Activated CD4-positive, alpha-beta T cell treated with anti-CD3 and anti-CD28 coated beads for 48 hours (primary cell): Measurements from ENCODE around the gene PDXDC1.
A peak's percentile ranks its signal among the peaks of the same experiment; 100 is the strongest.
"Not testable (repeated sequence)": the region's sequence is repeated elsewhere in the genome, so short reads cannot be mapped to it uniquely, and the experiment has no call there.

ENCODE experiments used
- DNase-seq: peaks from one replicate; pipeline ENCODE4 v3.0.0-alpha.2; 2020

Gene PDXDC1

DNA sequence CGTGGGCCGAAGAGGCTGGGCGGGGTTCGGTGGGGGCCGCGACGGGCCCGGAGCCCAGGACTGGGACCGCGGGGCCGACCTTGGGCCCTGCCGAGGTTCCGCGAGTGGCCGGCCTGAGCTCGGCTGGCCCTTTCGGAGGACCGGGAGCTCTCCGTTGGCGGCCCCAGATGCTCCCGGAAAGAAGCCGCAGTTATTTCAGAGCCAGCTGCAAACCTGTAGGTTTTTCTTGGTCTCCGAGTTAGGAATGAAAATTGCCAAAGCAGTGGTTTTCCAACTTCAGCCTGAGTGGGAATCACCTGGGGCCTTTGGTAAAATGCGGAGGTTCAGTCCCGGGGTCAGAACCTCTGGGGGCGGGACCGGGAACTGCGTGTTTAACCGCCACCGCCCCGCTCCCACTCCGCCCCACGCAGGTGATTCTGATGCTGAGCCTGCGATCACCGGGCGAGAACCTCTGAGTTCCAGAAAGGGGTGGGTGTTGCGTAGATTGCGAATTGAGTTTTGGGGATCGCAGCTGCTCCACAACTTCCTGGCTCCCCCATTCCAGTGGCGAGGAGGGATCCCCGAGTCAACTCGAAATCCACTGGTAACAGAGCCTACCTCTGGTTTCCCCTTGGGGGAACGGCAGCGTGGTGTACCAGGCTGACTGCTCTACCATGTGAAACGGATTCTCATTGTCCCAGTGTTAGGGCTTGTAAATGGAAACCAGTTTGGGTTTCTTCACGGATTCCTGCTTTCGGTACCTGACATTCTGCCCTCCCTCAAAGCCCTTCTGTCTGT is 780 bp downstream of the PDXDC1 start:
- peak; percentile 64 for DNase-seq

DNA sequence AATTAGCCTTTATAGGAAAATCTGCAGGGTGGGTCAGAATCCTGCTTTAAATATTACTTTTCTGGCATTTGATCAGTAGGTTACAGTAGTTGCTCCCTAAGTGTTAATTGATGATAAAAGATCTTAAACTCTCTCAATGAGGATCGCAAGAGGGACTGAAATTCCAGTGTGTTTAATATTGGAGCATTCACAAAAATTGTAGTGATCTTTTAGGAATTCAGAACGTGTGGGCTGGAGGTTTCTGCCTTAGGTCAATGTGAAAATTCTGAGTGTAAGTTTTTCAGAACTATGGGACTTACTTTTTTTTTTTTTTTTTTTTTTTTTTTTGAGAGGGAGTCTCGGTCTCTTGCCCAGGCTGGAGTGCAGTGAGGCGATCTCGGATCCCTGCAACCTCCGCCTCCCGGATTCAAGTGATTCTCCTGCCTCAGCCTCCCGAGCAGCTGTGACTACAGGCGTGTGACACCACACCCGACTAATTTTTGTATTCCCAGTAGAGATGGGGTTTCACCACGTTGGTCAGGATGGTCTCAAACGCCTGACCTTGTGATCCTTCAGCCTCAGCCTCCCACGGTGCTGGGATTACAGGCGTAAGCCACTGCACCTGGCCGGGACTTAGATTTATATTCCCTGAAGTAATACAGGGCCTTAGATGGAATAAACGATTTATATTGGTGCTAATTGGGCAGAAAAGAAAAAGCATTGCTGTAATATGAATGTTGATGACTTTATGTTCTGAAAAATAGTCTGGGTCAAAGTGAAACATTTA is 2.3 kb downstream of the PDXDC1 start:
- not testable (repeated sequence) for DNase-seq

DNA sequence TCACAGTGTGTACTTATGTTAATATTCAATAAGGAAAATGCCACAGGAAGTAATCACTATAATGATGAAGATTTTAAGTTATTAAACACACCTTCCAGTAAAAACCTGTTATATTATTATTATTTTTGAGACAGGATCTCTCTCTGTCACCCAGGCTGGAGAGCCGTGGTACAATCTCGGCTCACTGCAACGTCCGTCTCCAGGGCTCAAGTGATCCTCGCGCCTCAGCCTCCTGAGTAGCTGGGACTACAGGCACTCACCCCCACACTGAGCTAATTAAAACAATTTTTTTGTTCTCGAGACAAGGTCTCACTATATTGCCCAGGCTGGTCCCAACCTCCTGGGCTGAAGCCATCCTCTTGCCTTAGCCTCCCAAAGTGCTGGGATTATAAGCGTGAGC is 3.5 kb downstream of the PDXDC1 start:
- DNase-seq: not testable (repeated sequence)

DNA sequence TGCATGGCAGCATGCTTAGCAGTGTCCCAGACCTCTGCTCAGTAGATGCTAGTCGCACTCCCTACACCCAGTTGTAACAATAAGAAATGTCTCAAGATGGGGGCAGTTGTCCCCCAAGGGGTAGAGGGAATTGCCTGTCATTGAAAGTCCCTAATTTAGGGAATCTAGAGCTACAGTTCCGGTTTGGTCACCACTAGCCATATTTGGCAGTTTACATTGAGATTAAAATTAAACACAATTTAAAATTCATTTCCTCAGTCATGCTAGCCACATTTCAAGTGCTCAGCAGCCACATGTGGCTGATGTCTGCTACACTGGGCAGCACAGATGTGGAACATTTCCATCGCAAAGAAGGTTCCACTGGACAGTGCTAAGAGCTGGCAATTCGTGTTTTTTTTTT is 4.1 kb downstream of the PDXDC1 start:
- DNase-seq: not testable (repeated sequence)

DNA sequence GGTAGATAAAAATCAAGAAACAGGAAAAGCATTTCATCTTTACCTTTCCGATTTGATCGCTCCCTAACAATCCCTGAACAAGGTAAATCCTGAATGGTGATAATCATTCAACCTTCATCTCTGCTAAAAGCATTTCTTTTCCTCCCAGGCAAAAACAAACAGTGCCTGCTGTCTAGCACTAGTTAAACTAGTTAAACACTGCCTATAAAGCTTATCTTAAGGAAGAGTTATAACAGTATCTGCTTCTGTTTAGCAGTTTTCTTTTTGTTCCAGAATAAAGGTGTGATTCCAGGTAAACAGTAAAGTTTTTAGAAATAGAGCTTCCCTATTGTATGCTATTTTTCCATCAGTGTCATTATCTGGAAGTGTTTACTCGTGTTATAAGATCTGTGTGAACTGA is 6.4 kb downstream of the PDXDC1 start:
- DNase-seq: not testable (repeated sequence)

DNA sequence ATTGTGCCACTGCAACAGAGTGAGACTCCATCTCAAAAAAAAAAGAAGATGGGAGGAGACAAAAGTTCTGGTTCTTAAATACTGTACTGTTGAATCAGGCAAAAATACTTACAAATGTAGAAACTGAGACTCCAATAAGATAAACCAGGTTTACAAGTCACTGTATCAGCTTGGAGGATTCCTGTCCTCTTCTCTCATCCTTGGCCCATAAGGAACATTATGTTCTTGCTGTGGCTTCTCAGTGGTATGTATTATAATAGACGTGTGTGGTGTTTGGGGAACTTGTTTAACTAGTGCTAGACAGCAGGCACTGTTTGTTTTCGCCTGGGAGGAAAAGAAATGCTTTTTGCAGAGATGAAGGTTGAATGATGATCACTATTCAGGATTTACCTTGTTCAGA is 7.7 kb downstream of the PDXDC1 start:
- DNase-seq: not testable (repeated sequence)

DNA sequence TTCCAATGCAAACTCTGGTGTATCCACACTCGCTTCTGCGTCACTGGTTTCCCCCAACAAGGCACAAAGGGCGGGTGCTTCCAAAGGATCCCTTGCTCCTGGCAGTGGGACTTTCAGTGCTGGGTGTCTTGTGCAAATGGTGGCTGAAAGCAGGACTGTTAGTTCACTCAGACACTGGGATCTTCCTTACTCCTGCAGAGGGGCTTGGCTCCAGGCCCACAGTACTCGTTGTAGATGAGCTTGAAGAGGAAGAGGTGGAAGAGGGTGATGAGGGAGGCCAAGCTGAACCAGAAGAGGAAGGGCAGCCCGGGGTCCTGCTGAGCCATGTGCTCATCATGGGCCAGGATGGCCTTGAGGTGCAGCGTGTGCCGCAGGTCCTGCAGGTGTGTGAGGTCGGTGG is 13.3 kb downstream of the PDXDC1 start:
- not testable (repeated sequence) for DNase-seq

DNA sequence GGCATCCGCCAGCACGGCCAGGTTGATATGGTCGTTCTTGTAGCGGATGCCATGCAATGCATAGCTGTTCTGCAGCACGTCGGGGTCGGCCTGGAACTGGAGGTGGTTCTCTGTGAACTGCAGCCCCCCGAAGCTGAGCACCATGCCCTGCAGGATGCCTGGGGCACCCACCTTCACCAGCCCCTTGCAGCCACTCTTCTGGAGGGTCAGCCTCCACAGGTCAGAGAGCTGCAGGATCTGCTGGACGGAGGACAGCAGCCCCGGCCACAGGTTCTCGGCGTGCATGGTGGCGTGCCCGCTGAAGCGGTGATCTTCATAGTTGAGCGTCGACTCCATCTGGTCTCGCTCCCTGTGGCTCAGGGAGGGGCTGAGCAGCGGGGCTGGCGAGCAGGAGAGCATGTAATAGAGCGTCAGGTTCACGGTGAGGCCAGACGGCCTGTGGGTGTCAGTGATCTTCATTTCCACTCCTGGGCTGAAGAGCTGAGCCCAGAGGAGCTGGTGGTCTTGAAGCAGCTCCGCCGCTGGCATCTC is 13.9 kb downstream of the PDXDC1 start:
- not testable (repeated sequence) for DNase-seq

DNA sequence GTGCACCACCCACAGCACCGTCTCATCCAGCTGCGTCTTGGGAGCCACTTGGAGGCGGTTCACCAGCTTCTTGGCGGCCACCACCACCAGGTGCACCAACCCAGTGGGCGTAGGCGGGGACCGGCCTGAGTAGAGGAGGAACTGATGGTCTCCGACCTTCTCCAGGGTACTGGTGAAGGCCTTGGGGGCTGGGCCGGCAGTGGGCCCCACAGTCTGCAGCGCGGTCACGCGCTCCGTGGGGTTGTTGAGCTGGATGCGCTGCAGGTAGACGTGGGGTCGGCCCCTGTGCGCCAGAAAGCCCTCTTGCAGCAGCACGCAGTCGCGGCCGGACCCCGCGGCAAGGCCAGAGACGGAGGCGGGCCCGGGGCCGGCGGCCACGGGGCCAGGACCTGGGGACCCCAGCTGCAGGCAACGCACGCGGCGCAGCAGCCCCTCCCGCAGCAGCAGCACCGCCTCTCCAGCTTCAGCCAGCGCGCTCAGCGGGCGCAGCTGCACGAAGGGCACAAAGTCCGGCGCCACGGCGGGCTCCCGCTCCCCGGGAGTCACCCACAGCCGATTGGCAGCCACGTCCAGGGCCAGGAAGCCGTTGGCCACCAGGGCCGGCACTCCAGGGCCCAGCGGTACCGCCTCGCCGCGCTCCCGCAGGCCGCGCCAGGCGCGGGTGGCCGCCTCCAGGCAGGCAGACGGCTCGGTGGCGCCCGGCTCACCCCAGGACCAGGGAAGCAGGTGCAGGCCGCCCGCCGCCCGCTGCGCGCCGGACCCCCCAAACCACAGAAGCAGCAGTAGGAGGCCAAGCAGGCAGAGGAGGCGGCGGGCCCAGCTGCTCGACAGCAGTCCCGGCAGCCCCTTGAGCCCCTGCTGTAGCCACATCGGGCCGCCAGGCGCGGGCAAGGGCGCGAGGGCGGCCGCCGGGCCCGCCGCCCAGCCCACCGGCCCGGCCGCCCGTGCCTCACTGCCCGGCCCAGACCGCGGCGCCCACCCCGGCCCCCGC is 14.8 kb downstream of the PDXDC1 start:
- DNase-seq: not testable (repeated sequence)

DNA sequence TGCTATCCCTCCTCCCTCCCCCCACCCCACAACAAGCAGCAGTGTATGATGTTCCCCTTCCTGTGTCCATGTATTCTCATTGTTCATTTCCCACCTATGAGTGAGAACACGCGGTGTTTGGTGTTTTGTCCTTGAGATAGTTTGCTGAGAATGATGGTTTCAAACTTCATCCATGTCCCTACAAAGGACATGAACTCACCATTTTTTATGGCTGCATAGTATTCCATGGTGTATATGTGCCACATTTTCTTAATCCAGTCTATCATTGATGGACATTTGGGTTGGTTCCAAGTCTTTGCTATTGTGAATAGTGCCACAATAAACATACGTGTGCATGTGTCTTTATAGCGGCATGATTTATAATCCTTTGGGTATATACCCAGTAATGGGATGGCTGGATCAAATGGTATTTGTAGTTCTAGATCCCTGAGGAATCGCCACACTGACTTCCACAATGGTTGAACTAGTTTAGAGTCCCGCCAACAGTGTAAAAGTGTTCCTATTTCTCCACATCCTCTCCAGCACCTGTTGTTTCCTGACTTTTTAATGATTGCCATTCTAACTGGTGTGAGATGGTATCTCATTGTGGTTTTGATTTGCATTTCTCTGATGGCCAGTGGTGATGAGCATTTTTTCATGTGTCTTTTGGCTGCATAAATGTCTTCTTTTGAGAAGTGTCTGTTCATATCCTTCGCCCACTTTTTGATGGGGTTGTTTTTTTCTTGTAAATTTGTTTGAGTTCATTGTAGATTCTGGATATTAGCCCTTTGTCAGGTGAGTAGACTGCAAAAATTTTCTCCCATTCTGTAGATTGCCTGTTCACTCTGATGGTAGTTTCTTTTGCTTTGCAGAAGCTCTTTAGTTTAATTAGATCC is 18.7 kb downstream of the PDXDC1 start:
- DNase-seq: not testable (repeated sequence)

DNA sequence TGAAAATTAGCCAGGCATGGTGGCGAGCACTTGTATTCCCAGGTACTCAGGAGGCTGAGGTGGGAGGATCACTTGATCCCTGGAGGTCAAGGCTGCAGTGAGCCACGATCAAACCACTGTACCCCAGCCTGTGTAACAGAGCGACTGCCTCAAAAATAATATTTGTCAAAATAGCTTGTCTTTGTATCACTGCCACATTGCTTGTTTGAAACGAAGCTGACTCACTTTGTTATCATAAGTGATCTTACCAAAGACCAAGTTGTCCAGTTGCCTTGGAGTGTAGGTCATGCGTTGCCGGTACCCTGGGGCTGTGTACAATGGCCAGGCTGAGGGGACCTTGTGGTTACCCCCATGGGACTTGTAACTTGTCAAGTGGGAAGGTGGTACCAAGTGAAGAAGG is 21.9 kb downstream of the PDXDC1 start:
- DNase-seq: not testable (repeated sequence)

DNA sequence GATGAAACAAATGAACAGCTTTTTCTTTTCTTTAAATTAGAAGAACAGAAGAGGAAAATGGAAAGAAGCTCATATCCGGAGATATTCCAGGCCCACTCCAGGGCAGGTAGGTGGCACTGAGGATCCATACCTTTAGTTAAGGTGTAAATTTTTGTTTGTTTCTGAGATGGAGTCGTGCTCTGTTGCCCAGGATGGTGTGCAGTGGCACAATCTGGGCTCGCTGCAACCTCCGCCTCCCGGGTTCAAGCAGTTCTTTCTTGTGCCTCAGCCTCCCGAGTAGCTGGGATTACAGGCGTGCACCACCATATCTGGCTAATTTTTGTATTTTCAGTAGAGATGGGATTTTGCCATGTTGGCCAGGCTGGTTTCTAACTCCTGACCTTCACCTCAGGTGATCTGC is 23.5 kb downstream of the PDXDC1 start:
- not testable (repeated sequence) for DNase-seq

DNA sequence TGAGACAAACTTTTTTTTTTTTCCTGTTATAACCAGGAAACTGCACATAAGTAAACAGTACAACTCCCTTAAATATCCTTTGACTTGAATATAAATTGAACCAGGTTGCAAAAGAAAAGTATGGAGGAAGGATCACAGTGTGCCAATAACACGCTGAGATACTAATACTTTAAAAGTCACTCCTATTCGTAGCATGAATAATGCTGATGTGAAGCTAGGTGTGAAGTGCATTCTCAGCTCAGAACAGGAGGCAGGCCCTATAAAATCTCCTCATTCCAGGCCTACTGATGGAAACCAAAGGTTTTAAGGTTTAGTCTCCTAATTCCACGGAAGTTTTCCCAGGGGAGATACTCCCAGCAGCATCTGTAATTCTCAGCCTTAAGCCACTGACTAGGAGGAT is 25.0 kb downstream of the PDXDC1 start:
- not testable (repeated sequence) for DNase-seq

DNA sequence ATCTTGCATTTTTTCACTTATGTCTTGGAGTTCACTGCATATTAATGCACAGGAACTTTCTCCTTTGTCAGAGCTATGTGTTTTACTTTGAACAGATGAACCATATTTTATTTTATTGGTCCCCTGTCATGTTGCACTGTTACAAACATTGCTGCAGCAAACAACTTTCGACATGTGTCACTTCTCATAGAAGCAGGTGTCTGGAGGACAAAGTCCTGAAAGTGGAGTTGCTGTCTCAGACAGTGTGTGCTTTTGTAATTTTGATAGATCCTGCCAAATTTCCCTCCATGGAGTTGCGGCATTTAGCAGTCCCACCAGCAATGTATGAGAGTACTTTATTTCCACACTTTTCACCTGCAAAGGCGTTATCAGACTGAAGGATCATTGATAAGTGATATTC is 27.6 kb downstream of the PDXDC1 start:
- not testable (repeated sequence) for DNase-seq

DNA sequence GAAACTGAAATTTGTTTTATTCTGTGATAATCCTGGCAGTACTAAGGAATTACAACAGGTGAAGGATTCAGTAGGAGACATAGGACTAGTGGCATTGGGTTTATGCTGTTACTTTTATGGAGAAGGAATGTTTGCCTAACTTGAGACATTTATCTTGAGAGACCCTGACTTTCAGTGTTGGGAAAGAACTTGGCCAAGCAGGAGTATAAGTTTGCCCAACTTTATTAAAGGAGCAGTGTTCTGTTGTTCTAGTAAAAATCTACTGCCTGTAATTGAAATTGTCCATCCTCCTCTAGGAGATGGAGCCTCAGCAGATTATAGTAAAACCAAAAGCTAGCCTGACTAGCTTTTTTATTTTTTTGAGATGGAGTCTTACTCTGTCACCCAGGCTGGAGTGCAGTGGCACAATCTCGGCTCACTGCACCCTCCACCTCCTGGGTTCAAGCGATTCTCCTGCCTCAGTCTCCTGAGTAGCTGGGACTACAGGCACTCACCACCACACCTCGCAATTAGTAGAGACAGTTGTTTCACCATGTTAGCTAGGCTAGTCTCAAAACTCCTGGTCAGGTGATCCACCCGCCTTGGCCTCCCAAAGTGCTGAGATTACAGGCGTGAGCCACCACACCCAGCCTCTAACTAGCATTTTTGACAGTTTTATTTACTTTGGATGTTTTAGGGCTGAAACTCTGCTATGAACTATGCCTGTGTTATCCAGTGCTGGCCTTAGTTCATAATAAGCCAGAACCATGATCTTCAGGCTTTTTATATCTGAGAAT is 30.7 kb downstream of the PDXDC1 start:
- DNase-seq: not testable (repeated sequence)

DNA sequence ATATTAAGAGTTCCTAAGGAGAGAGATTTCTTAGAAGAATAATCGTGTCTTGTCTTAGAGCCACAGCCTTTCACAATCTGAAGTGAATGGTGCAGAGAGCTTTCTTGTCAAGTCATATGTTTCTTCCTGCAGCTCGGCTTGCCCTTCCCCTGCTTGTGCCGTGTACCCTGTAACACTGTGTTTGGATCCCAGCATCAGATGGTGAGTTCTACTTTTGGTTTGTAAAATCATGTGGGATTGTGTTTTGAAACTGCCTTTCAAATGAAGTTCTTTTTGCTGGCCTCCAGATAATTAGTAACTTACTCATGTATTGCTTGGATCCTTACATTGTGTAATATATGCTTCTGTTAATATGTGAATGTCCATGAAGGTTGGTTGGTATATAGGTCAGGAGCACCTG is 33.8 kb downstream of the PDXDC1 start:
- not testable (repeated sequence) for DNase-seq

DNA sequence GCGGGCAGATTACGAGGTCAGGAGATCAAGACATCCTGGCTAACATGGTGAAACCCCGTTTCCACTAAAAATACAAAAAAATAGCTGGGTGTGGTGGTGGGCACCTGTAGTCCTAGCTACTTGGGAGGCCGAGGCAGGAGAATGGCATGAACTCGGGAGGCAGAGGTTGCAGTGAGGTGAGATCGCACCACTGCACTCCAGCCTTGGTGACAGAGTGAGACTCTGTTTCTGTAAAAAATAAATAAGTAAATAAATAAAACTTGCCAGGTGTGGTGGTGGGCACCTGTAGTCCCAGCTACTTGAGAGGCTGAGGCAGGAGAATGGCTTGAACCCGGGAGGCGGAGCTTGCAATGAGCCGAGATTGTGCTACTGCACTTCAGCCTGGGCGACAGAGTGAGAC is 38.1 kb downstream of the PDXDC1 start:
- not testable (repeated sequence) for DNase-seq

DNA sequence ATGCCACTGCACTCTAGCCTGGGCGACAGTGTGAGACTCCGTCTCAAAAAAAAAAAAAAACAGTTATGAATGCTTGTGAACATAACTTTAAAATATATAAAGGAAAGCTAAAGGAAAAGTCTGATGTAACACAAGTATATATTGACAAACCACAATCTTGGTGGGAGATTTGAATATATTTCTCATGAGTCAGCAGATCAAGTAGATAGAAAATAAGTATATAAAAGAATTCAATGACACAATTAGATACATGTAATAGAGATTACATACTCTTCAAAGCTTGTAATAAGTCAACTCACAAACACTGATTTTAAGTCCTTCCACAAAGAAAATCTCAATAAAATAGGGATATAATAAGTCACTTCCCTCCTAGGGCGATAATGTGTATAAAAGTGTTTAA is 40.8 kb downstream of the PDXDC1 start:
- not testable (repeated sequence) for DNase-seq

DNA sequence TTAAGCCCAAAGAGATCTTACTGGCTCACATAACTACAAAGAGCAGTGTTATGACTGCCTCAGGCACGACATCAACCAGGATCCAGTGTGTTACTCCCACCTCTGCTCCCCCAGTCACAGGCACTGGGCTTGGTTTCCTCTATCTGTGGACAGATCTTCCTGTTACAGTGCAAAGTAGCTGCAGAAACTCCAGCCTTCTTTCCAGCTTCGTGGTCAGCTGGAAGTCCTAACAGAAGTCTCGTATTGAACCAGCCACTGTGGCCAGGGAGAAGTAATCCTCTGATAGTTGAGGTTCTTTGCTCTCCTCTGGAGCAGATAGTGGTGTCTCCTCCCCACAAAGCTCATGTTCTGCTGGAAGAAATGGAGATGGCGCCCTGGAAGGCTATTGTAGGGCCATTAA is 41.5 kb downstream of the PDXDC1 start:
- not testable (repeated sequence) for DNase-seq

DNA sequence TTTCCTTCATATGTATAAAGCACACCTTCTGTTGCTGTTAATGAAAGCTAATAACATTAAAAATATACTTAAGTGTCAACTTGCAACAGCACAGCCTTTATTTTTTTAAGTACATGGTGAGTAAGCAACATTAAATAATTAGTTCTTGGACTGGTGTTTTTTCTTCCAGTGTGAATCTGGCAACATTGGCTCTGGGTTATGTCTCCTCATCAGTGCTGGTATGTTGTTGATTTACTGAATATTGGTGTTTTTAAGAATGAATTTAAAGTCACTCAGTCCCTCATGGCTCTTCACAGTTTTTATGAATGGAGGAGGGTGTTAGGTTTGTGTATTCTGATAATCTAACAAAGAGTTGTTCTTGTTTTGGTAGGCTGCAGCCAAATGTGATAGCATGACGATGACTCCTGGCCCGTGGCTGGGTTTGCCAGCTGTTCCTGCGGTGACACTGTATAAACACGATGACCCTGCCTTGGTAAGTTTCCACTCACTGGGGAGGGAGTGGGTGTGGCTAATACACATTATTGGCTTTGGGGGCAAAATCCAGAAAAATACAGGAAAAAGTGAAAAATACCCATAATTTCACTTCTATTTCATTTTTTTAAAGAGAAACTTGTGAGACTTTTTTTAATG is 42.2 kb downstream of the PDXDC1 start:
- DNase-seq: not testable (repeated sequence)
